Superior temporal gyrus (tissue), 1 donor: Measurements from ENCODE around the gene ASZ1.

ENCODE experiments used
- DNase-seq: peaks from one replicate; pipeline ENCODE4 v3.0.0-alpha.2; 2016; ENCODE audit errors: extremely low spot score

ASZ1 gene

DNA sequence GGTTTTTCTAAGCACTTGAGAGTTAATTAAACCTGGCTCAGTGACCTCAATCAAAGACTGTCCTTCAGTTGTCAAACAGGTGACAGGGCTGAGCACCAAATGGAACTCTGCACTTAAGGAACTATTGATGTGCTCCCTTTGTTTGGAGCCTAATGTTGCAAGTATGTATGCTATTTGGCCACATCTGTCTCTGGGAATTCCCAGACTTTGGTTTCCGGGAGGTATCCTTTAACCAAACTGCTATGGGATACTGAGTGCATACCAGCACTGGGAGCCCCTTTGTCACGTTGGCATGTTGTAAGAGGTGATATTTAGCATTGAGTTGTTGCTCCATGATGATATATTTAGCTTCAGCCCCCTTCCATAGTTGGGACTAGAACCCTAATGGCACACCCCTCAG is 25.2 kb downstream of the ASZ1 start:
- no peak for DNase-seq

GRCh38 chr7:117401293-117402002 is 25.8 kb downstream of the ASZ1 start:
- no peak for DNase-seq

DNA sequence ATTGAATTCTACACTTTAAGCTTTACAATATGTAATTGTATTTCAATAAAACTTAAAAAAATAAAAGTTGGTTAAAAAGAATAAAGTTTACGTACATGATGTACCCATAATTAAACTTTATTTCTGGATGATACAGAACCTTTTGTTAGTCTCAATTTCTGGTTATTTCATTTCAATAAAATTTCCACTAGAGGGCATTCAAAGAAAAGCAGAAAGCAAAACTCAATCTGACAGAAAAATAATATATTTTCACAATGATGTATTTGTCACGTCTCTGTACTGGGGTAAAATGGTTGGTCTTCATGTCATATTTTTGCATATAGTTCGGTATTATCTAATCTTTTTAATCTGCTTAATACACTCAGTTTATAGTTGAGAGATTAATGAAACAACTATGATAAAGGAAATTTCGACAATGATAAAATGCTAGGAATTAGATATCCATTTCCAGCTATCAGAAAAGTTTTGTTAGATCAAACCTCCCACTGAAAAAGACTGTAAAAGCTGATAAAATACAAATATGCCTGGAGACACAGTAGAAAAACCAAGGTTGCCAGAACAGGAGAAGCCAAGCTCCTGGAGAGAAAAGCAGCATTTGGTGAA is 27.4 kb downstream of the ASZ1 start:
- peak; percentile 59 for DNase-seq

DNA sequence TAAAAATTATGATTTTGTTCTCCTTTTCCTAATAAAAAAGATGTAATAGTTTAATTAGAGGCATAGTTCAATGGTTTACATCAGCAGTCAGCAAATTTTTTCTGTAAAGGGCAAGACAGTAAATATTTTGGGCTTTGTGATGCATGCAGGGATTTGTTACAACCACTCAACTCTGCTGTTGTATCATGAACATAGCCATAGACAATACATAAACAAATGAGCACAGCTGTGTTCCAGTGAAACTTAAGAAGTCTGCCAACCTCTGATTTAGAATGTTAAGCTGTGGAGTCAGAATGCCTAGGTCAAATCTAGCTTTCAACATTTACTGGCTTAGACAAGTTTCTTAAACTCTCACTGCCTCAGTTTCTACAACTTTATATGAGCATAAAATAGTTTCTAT is 31.6 kb downstream of the ASZ1 start:
- no peak for DNase-seq

DNA sequence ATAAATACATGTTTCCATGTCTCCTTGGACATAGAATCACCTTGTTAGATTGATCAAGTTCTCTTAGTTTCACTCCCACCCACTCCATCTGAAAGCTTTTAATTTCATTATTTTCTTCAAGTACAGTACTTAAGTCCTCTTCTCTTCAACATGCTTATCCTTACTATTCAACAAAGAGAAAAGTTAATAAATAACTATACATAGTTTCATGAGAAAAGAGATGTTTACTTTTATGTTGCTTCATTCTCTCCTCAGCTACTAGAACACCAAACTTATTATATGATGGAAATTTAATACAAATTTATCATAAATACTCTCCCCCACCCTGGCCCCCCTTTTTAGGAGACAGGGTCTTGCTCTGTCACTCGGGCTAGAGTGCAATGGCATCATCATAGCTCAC is 33.5 kb downstream of the ASZ1 start:
- DNase-seq, result no peak

DNA sequence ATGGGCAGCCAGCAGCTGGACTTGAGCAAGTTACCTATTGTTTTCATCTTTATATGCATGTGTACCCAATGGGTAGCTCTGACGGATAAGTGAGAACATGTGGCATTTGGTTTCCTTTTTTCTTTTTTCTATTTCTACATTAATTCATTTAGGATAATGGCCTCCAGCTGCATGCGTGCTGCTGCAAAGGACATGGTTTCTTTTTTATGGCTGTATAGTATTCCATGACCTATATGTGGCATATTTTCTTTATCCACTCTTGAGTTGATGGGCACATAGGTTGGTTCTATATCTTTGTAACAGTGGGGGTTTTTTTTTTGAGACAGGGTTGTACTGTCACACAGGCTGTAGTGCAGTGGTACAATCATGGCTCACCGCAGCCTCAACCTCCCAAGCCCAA is 37.4 kb downstream of the ASZ1 start:
- no peak for DNase-seq

GRCh38 chr7:117386110-117386706 is 41.1 kb downstream of the ASZ1 start:
- no peak for DNase-seq

DNA sequence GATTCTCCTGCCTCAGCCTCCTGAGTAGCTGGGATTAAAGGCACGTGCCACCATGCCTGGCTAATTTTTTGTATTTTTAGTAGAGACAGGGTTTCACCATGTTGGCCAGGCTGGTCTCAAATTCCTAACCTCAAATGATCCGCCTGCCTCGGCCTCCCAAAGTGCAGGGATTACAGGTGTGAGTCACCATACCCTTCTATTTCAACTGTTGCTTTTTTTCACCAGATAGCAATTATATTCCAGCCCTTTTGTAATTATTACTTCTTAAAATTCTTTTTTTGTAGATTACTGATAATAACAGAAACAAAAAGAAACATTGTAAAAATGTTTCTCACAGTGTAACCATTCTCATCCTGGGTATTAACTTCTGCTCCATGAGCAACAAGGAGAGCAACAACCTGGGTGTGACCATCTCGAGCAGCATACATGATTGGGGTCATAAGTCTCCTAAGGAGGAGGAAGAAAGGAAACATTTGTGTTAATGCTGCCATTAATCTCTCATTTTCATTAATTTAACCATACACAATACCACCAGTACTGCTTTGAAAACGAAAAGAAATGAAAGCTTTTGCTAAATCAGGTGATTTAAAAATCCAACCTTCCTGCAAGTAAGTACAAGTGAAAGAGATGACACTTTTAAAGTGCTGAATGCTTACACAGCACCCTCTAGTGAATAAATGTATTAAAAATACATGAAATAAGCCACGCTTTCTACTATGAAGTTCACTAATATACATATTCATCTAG is 41.8 kb downstream of the ASZ1 start:
- DNase-seq, result peak; percentile 84

GRCh38 chr7:117384688-117385362 is 42.5 kb downstream of the ASZ1 start:
- DNase-seq, result no peak

GRCh38 chr7:117383483-117384189 is 43.7 kb downstream of the ASZ1 start:
- DNase-seq, result no peak

DNA sequence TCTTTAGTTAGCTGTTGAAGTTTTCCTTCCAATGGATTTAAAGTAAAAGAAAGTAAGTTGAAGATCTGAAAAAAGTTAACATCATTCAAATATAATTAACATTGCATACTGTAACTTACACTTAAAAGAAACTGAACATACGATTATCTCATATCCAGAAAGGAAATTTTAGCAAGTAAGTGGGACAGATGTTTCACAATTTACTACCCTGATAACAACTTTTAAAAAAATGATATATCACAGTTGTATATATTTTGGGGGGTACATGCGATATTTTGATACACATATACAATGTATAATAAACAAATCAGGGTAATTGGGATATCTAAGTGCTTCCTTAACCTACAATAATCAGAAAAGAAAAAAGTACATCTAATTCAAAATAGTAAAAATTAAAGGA is 44.2 kb downstream of the ASZ1 start:
- DNase-seq, result no peak

- DNase-seq, result no peak
Measured at GRCh38 chr7:117381362-117381761, 45.9 kb downstream of the ASZ1 start.

- DNase-seq, result no peak
Measured at GRCh38 chr7:117375380-117375779, 51.9 kb downstream of the ASZ1 start.

DNA sequence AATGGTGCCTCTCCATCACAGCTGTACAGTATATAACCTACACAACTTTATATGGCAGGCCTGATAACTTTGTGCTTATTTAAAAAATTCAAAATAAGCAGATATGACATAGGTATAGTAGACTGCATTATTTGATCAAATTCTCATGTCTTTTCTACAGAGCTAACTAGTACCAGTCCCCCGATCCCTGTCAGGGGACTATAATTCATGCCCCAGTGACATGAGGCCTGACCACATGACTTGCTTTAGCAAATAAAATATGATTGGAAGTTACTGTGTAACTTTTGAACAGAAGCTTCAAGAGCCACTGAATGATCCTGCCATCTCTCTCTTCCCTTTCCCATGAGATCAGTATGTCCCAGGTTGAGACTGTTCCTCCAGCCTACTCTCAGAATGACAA is 55.2 kb downstream of the ASZ1 start:
- no peak for DNase-seq

- no peak for DNase-seq
Measured at GRCh38 chr7:117364339-117365080, 62.8 kb downstream of the ASZ1 start.

- no peak for DNase-seq
Measured at GRCh38 chr7:117362294-117362888, 64.9 kb downstream of the ASZ1 start.

DNA sequence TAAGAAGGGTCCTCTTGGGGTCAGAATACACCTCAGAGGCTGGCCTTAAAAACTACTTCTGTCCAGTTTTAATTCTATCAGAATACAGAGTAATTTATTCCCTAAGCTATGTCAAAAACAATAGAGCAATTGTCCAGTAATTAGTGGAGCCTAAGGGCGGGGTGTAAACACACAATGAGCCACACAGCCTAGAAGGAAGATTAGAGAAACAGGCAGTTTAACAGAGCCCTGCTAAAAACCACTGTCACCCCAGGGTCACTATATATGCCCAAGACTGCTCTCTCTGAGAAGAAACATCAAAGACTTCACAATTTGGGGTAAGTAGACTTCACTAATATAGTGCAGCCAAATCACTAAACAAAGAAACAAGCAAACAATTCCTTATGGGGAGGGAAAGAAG is 77.3 kb downstream of the ASZ1 start:
- peak; percentile 86 for DNase-seq

DNA sequence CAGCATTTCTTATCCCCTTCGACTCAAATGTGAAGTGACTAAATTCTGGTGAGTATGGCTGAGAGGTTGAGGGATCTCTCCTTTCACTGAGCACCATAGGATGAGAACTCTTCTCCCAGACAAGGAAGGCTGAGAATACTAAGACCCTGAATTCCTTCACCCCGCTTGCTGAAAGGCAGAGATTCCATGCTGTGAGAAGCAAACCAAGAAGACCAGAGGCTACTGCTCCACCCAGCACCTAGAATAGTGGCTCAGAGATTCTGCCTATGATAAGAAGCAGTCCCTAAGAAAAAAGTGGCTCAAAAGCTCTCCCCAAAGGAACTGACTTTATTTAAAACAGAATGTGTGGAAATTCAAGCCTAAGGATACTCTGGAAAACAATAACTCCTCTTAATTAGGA is 77.7 kb downstream of the ASZ1 start:
- DNase-seq, result no peak

DNA sequence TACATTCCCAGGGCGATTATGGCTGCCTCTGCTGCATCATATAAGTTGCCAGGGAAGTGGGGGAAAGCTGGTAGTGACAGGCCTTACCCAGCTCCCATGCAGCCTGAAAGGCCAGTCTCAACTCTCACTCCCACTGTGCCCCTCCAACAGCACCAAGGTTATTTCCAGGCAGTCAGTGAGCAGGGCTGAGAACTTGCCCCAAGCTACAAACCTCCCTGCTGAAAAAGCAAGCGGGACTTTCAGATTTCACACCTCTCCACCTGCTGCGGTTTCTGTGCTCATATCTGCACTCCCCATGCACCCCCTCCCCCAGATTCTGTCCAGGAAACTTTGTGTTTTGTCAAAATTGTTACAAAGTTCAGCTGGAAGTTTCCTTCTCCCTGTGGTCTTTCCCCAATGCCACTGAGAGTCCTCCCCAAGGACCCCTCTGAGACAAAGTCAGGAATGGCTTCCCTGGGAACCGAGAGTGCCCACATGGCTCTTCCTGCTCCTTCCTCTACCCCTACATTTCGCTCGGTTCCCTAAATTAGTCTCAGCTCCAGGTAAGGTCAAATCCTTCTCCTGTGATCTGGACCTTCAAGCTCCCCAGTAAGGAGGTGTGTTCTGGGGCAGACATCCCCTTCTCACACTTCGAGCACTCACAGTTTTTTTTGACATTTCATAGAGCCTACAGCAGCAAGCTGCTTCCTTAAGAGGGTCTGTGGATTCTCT is 79.2 kb downstream of the ASZ1 start:
- DNase-seq, result no peak

DNA sequence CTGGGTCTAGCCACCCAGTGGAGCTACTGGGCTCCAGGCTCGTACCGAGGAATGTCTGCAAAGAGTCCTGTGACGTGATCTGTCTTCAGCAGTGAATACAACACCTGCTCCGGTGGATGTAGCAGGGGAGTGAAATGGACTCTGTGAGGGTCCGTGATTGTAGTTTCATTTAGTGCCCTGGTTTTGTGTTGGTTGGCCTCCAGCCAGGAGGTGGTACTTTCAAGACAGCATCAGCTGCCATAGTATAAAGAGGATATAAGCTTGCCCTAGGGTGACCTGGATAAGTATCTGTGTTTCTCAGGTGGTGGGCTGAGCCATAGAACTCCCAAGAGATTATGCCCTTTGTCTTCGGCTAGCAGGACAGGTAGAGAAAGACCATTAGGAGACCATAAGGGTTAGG is 79.8 kb downstream of the ASZ1 start:
- DNase-seq, result no peak
